ENCODE measurements around the gene GAS5.
"Not testable (repeated sequence)": the region's sequence is repeated elsewhere in the genome, so short reads cannot be mapped to it uniquely, and the experiment has no call there.

The GAS5 gene

DNA sequence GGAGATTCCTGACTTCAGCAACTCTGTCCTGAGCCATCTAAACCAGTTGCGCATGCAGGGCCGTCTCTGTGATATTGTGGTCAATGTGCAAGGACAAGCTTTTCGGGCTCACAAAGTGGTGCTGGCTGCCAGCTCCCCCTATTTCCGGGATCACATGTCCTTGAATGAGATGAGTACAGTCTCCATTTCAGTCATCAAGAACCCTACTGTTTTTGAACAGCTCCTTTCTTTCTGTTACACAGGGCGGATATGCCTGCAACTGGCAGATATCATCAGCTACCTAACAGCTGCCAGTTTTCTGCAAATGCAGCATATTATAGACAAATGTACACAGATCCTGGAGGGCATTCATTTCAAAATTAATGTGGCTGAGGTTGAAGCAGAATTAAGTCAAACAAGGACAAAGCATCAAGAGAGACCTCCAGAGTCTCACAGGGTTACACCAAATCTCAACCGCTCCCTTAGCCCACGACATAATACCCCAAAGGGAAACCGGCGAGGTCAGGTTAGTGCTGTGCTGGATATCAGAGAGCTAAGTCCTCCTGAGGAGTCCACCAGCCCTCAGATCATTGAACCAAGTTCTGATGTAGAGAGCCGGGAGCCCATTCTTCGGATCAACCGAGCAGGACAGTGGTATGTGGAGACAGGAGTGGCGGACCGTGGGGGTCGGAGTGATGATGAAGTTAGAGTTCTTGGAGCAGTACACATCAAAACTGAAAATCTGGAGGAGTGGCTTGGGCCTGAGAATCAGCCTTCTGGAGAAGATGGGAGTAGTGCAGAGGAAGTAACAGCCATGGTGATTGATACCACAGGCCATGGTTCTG is 2.7 kb upstream of the GAS5 start:
- DNase-seq (ENCODE audit: low read depth in 3 of 3, low spot score in 1 of 3) = no peak

DNA sequence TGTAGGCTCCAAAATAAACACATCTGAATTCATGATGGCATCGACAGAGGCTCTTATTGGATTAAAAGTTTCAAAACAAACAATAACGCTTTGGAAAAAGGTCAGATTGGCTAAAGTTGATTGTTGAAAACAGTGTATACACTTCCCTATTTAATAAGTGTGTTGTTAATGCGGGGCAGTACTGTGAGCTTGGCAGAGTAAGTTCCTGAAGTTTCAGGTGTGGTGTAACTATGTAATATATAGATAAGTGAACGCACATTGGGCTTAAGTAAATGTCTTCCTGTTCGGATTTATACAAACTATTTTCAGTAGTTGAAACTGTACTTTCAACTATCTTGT is 1.2 kb upstream of the GAS5 start:
- no peak for DNase-seq (ENCODE audit: low read depth in 3 of 3, low spot score in 1 of 3)

DNA sequence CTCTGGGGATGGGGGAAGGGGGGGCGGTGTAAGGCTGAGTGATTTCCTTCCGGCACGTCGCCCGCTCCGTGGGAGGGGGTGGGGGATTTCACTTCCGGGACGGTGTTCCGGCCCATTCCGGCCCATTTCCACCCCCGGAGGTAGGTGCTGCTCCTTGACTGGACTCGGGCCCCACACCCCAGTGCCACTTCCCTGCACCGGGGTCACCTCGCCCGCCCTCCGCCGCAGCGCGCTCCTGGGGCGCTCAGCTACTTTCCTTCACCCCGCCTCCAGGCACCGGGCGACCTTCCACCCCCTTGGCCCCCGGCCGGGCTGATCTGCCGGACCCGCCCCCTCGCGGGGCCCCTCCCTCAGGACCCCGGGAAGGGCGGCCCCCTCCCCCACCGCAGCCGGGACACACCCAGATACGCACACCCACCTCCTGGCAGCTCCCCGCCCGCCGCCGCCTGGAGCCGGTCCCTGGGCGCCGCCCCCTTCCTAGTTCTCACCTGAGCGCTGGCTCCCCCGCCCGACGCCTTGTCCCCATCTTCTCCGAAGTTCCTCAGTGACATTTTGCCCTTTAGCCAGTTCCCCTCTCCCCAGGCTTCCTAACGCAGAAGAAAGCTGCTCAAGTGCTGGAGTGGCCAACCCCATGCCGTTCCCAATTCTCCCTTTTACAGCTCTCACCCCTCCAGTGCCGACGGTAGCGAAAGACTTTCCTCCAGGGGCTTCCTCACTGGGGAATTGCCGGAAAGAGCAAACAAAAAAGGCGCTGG is 654 bp upstream of the GAS5 start, which contains the start of gene ZBTB37:
ZBTB37 (plus strand) TSS at position 115 of the 755 bp plus-strand sequence. CDS start 1,846 bp downstream, outside the sequence.
- peak; percentile 78 to 88 (median 84) for DNase-seq (ENCODE audit: low read depth in 3 of 3, low spot score in 1 of 3)

DNA sequence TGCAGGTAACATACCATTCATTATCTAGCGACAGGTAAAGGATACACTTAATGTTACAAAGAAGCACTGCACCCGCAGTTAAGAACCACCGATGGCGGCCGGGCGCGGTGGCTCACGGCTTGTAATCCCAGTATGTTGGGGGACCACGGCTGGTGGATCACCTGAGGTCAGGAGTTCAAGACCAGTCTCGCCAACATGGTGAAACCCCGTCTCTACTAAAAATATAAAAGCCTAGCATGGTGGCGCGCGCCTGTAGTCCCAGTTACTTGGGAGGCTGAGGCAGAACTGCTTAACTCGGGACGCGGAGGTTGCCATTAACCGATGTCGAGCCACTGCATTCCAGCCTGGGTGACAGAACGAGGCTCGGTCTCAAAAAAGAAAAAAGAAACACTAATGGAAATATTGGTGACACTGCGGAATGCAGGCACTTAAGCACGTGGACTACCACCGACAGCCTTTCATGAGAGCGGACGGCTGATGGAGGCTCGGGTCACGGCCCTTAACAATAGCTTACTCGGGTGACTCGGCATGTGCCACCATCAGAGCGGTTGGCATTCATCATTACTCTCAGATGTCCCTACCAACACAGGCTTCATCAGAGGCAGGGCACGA is 542 bp downstream of the GAS5 start:
- peak in 1 of 3 donors; percentile 2 for DNase-seq (ENCODE audit: low read depth in 3 of 3, low spot score in 1 of 3)

DNA sequence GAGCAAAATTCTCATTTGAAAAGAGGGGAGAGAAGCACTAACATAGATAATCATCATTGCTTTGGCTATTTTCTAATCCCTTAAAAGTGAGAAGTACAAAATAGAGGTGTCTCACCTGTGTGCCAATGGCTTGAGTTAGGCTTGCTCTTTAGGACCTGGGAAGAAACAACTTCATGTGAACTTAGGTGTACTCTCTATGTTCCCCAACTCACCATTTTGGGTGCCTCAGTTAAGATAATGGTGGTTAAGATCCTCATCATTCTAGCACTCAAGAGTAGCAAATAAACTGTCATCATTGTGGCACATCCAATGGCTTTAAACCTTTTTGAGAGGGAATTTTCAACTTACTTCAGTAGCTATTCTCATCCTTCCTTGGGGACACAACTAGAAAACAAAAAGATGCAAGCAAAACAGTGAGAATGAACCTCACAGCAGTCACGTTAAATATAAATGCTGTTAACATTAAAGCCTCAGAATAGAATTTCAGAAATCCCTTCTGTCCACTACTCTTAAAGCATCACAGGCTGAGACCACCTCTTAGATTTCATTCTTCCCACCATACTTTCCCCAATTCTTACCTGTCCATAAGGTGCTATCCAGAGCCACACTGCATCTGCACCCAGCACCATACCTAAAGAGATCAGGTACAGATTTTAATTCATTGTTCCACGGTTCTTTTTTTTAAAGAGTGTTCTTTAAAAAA is 1.2 kb downstream of the GAS5 start:
- no peak for DNase-seq (ENCODE audit: low read depth in 3 of 3, low spot score in 1 of 3)

DNA sequence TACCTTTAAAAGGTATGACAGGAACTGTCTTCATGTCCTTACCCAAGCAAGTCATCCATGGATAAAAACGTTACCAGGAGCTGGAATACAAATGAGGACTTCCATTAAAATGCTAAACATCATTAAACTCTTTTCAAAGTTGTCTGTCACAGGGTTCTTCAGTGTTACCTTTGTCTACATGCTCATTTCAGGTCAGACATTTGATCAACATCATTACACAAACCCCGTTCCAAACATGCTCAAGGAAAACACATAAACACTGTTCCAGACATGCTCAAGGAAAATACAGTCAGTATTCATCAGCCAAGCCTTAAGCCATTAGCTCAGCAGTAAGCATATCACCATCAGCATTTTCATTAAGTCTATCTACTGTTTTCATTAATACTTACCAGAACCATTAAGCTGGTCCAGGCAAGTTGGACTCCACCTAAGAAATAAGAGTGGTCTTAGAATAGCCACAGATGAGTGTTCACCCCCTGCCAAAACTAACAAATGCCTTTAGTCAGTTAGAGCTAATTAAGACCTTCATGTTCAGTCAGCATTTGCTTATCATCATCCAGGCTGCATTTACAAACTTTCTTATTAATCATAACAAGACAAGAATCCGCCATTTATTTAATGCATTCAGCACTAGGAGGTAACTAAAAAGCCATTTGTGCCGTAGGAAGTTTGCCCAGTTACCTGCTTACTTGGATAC is 2.2 kb downstream of the GAS5 start:
- no peak for DNase-seq (ENCODE audit: low read depth in 3 of 3, low spot score in 1 of 3)

DNA sequence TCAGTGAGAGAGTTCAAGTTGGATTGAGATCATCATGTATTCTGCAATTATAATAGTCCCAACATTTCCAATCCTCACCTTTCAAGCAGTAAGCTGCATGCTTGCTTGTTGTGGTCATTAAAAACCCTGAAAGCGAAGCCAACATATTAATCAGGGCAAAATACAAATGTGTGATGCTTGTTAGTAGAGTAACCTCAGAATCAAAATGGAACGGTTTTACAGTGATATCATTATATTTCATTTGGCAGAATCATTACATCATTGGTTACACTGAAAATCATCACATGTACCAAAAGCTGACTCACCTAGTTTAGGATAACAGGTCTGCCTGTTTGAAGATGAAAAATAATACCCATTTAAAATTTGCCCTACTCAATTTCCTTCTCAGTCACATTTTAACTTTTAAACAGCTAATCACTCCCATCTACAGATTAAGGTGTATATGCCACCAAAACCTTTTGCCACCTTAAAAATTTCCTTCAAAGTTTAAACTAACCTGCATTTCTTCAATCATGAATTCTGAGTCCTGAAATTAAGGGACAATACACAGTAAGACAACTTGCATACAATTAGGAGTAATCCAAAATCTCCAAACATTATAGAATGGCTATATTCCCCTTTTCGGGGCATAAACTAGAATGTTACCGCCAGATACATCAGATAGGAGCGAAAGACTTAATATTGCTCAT is 3.5 kb downstream of the GAS5 start:
- no peak for DNase-seq (ENCODE audit: low read depth in 3 of 3, low spot score in 1 of 3)

DNA sequence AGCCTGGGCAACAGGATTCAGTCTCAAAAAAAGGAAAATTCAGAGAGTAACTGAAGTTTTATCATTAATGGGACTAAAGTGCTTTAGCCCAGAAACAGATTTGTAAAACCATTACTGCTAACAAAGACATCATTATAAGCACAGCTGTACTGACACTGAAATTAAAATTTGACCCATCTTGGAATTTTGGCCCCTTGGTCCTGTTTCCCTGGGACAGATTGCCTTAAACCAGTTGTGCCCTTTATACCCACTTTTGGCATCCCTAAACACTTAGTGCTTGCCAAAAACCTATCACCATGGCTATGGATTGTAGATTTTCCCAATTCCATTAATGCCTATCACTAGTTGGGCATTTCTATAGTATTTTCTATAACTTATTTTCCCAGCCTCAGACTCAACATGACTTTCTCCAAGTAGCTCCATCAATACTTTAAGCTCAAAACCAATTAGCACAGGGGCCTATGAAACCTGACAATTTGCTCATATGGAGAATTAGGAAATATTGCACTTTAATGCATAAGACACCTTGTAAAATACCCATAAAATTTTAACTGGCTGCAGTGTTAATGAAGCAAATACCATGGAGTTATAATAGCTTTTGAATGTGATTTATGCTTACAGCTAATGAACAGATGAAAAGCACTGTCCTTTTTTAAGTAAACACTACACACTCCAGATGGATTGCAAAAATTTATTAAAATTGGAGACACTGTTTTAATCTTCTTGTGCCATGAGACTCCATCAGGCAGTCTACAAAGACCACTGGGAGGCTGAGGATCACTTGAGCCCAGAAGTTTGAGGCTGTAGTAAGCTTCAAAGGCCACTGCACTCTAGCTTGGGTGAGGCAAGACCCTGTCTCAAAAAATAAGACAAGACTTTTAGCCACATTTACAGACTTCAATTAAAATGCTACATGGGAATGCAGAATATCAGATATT is 4.3 kb downstream of the GAS5 start:
- no peak for DNase-seq (ENCODE audit: low read depth in 3 of 3, low spot score in 1 of 3)

DNA sequence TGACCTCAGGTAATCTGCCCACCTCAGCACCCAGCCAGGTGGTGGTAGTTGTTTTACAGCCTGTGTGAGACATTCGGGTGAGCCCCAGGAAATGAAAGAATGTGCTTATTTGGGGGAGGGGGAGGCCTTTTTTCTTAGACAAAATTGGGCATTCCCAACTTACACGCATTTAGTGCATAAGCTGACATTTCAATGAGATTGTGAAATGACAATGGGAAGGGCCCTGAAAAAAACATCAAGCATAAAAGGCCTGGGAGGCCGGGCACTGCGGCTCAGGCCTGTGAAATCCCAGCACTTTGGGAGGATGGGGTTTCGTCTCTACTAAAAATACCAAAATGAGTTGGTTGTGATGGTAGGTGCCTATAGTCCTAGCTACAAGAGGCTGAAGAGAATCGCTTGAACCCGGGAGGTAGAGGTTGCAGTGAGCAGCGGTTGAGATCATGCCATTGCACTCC is 5.0 kb downstream of the GAS5 start:
- DNase-seq (ENCODE audit: low read depth in 3 of 3, low spot score in 1 of 3) = no peak

DNA sequence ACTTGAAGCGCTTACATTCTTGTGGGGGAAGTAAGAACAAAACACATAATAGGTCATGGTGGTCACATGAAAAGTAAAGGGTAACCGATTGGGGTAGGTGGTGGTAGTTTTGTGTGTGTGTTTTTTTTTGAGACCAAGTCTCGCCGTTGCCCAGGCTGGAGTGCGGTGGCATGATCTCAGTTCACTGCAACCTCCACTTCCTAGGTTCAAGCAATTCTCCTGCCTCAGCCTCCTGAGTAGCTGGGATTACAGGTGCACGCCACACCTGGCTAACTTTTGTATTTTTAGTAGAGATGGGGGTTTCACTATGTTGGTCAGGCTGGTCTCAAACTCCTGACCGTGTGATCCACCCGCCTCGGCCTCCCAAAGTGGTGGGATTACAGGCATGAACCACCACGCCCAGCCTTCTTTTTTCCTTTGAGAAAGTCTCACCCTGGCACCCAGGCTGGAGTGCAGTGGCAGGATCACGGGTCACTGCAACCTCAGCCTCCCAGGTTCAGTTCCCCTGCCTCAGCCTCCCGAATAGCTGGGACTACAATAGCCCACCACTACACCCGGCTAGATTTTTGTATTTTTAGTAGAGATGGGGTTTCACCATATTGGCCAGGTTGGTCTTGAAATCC is 5.5 kb downstream of the GAS5 start:
- DNase-seq (ENCODE audit: low read depth in 3 of 3, low spot score in 1 of 3) = not testable (repeated sequence)

DNA sequence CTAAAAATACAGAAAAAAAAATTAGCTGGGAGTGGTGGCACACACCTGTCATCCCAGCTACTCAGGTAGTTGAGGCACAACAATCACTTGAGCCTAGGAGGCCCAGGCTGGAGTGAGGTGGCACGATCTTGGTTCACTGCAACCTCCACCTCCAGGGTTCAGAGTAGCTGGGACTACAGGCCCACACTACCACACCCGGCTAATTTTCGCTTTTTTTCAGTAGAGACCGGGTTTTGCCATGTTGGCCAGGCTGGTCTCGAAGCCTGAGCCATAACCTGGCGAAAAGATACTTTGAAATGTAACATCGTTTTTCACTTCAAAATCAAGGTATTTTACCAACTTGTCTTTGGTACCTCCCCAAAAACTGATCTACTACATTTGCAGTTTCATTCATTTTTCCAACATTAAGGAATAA is 6.1 kb downstream of the GAS5 start:
- DNase-seq (ENCODE audit: low read depth in 3 of 3, low spot score in 1 of 3) = no peak

DNA sequence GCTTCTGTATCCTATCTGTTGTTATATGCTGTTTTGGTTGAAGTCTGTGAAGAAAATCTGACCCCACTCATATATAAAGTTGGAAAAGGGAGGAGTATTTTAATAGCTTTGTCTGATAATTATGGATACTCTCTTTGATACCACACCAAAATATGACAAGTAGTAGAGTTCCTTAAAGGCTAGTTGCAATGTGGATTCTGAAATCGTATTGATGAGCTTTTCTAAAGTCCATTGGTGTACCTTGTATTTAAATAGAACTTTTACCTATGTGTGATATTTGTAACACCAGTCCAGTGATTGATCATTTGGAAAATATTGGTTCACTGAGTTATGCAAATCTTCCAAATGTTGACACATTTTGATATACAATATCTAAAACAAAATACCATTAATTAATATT is 7.7 kb downstream of the GAS5 start:
- no peak for DNase-seq (ENCODE audit: low read depth in 3 of 3, low spot score in 1 of 3)

DNA sequence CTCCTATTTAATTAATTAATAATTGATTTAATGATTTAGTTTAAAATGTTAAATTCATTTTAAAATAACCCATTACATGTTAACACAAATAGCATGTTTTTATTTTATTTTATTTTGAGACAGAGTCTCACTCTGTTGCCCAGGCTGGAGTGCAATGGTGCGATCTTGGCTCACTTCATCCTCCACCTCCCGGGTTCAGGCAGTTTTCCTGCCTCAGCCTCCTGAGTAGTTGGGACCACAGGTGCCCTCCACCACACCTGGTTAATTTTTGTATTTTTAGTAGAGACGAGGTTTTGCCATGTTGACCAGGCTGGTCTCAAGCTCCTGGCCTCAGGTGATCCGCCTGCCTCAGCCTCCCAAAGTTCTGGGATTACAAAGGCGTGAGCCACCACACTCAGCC is 8.2 kb downstream of the GAS5 start:
- not testable (repeated sequence) for DNase-seq (ENCODE audit: low read depth in 3 of 3, low spot score in 1 of 3)

DNA sequence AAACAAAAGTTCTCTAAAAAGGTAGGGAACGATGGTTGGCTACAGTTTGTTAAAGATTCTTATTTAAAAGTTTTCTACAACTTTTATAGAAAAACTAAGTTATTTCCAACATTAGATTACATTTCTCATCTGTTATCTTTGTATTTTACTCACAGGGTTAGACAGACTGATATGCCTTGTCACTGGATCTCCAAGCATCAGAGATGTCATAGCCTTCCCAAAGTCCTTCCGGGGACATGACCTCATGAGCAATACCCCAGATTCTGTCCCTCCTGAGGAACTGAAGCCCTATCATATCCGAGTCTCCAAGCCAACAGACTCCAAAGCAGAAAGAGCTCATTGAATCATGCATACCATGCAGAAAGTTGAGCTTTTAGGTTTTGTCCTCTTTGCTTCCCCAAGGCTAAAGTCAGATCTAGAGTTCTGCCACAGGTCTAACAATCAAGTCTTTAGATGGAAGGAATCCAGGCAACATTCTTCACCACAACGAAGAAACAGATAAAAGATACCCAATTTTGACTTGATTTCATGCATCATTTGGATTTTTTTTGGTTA is 10.3 kb downstream of the GAS5 start:
- no peak for DNase-seq (ENCODE audit: low read depth in 3 of 3, low spot score in 1 of 3)

DNA sequence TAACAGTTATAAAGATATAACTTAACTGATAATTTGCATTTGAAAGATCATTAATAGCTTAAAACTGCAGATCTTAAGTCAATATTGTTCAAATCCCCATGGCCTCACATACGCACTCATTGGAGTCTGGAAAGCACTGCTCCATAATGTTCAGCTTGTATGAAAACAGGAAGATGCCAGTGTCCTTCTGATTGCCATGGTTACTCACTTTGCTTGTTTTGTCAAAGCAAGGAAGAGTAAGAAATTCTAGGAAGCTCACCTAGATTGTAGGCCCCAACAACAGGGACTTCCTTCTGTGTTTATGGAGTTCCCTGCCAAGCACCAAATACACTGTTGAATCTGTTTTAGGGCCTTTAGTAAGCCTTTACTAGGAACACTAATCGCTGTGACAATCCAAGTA is 10.9 kb downstream of the GAS5 start:
- no peak for DNase-seq (ENCODE audit: low read depth in 3 of 3, low spot score in 1 of 3)

DNA sequence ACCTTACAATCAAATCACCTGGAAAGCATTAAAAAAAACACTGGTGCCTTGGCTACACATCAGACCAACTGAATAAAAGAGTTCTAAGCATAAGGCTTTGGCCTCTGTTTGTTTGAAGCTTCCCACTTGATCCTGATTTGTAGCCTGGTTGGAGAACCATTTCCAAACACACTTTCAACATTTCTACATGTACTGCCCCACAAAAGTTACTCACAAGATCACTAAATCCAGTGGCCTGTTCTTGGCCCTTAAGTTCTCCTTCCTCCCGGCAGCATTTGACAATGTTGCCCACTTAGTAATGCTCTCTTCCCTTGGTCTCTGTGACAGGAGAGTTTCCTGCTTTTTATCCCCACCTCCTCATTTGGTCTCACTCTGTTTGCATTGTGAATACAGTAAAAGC is 11.8 kb downstream of the GAS5 start:
- no peak for DNase-seq (ENCODE audit: low read depth in 3 of 3, low spot score in 1 of 3)

DNA sequence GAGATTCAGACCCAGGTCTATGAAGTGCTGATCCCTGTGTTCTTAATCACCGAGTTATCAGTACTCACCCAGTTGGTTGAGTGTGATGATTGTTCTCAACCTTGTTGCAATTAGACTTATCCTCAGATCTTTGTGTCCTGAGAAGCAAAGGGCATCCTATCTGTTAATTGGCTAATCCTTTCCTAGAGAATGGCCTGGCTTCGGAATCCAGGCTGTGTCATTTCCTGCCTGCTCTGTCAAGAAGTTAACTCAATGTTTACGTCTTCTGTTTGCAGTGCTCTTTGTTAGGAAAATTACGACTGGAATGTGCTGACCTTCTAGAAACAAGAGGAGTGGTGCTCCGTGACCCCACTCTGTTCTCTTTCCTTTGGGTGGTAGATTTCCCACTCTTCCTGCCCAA is 14.7 kb downstream of the GAS5 start:
- DNase-seq (ENCODE audit: low read depth in 3 of 3, low spot score in 1 of 3) = no peak

DNA sequence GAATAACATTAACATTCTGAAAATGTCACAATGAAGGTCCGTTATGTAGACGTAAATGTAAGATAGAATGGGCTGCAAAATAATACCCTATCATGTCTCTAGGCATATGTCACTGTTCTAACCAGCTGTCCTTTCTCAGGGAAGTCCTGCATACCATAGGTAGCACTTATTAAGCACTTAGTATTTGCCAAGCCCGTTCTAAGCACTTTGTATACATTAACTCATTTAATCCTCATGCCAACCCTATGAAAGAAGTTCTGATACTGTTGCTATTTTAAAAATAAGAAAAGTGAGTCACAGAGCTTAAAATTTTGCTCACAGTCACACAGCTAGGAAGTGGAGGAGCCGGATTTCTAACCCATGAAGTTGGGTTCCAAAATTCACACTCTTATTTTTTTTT is 15.7 kb downstream of the GAS5 start:
- no peak for DNase-seq (ENCODE audit: low read depth in 3 of 3, low spot score in 1 of 3)

All from stimulated activated CD4-positive, alpha-beta T cell treated with anti-CD3 and anti-CD28 coated beads, TNF-alpha, amount 100 ng/mL, for 1 hour (primary cell).